SH-SY5Y (cell line): ENCODE results near the gene FMNL1.

ENCODE experiments used
- GATA2 ChIP-seq: IDR thresholded peaks from 2 replicates; pipeline ENCODE4 v1.6.1; 2011; ENCODE audit warnings: mild to moderate bottlenecking, low read depth, low read length
- GATA3 ChIP-seq: IDR thresholded peaks from 2 replicates; pipeline ENCODE4 v1.6.1; 2011; ENCODE audit warnings: low read depth, mild to moderate bottlenecking, low read length, moderate library complexity

- no peak for TF ChIP-seq GATA2
- no peak for TF ChIP-seq GATA3
Measured at GRCh38 chr17:45288825-45289224, 67.1 kb downstream of the FMNL1 start.
